Skeletal muscle satellite cell (primary cell): ENCODE measurements around the gene GPRASP3. TPM values are rescaled to one million over a fixed set of nuclear protein-coding genes. Genes with fewer than 3 reads are reported as not detected.

Experiments used
- H3K27me3 ChIP-seq: 2 replicates; pipeline ENCODE4 v1.7.0; 2013; ENCODE audit warnings: low read length; ENCODE audit not compliant: control insufficient read depth, insufficient read depth
- H3K36me3 ChIP-seq: 2 replicates; pipeline ENCODE4 v1.7.0; 2013; ENCODE audit warnings: mild to moderate bottlenecking, control low read depth, low read length; ENCODE audit not compliant: insufficient read depth
- H3K4me1 ChIP-seq: 2 replicates; pipeline ENCODE4 v1.7.0; 2013; ENCODE audit warnings: low read length; ENCODE audit not compliant: control insufficient read depth, insufficient read depth
- H3K4me2 ChIP-seq: 2 replicates; pipeline ENCODE4 v1.7.0; 2013; ENCODE audit warnings: mild to moderate bottlenecking, low read length
- H3K4me3 ChIP-seq: 2 replicates; pipeline ENCODE4 v1.7.0; 2013; ENCODE audit warnings: low read length
- H3K9ac ChIP-seq: 2 replicates; pipeline ENCODE4 v1.7.0; 2013; ENCODE audit warnings: mild to moderate bottlenecking, low read depth, low read length, moderate library complexity
- H3K9me3 ChIP-seq: replicated peaks from 2 replicates; pipeline ENCODE4 v1.7.0; 2013; ENCODE audit warnings: mild to moderate bottlenecking, control low read depth, low read length
- small RNA-seq: library from RNA; depleted of rRNA; stranded (forward); fragments of <200 nt; gene quantifications from one replicate; pipeline ENCODE3, GENCODE V24; 2012

The GPRASP3 gene

GRCh38 chrX:102765809-102766208 lies 45.3 kb downstream of the GPRASP3 start:
- Histone ChIP-seq H3K9ac (no peak overlapping the region), H3K9me3 (no peaks in the 10 kb centered on the region), H3K4me1 (peaks cover 12% of the 10 kb centered on the region), H3K4me3 (no peak overlapping the region), H3K36me3 (no peaks in the 10 kb centered on the region), H3K4me2 (no peak overlapping the region), H3K27me3 (no peaks in the 10 kb centered on the region)

DNA sequence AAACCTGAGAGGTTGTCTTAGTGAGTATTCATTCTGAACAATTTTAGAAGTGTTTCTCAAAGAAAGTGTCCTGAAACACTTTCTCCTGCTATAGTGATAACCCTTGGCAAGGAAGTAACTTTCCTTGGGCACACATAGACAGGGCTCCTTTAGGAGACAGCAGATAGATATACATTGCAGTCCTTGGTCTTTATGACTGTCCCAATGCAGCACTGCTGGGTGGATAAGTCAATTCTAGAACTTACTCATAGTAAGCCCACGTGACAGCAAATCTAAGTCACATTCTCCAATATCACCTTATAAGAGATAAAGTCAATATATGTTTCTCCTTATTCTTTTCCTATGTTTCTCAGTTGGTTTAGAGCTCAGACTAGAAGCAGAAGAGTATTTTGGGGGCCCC lies 46.7 kb downstream of the GPRASP3 start:
- peaks cover 12% of the 10 kb centered on the region for H3K4me1 ChIP-seq
- no peak overlapping the region for H3K9ac ChIP-seq
- H3K4me3 ChIP-seq = no peak overlapping the region
- no peaks in the 10 kb centered on the region for H3K27me3 ChIP-seq
- H3K36me3 ChIP-seq = no peaks in the 10 kb centered on the region
- no peaks in the 10 kb centered on the region for H3K9me3 ChIP-seq
- H3K4me2 ChIP-seq = no peak overlapping the region

DNA sequence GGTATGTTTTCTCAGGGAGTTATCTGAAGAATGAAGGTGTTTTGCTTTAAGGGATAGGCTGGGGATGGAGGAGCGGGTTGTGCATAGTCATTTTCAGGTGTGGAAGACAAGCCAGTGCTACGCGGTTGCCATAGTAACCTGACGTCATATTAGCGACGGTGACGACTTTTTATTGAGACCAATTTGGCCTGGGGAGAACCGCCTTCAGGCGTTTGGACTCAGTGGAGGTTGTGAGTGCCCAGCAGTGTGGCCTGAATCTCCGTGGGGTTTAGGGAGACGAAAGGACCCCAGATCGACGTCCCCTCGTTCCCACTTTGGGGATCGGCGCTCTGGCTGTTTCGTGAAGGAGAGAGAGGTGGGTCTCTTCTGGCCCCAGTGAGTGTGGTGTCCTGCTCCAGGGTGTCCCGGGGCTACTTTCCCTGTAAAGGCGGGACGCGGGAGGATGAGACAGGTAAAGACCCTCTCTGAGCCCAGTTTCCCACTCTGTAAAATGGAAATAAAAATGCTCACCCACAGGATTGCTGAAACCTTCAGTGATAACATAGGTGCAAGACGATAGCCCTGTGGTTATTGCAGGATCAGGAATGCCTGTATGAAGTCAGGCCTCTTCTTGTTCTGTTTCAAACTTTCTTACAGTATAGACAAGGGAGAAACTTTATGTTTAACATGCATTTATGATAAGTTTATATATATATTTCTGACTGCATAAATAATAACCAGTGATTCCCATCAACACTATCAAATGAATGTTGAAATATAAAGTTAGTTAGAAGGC lies 48.6 kb downstream of the GPRASP3 start:
- peak overlapping the region; percentile 73 for H3K4me2 ChIP-seq
- H3K9me3 ChIP-seq = no peaks in the 10 kb centered on the region
- H3K9ac ChIP-seq = peak overlapping the region; percentile 90
- H3K4me1 ChIP-seq = peaks cover 12% of the 10 kb centered on the region
- H3K4me3 ChIP-seq = peak overlapping the region; percentile 84
- H3K27me3 ChIP-seq = no peaks in the 10 kb centered on the region
- H3K36me3 ChIP-seq = no peaks in the 10 kb centered on the region

Small RNA genes lying within 50 kb of the gene (small RNA-seq; reads per million reads assigned to genes)
- not detected for gene RNU6-589P
